ENCODE data around the gene SIX6.
"Not testable (repeated sequence)": the region's sequence is repeated elsewhere in the genome, so short reads cannot be mapped to it uniquely, and the experiment has no call there.

Gene SIX6

DNA sequence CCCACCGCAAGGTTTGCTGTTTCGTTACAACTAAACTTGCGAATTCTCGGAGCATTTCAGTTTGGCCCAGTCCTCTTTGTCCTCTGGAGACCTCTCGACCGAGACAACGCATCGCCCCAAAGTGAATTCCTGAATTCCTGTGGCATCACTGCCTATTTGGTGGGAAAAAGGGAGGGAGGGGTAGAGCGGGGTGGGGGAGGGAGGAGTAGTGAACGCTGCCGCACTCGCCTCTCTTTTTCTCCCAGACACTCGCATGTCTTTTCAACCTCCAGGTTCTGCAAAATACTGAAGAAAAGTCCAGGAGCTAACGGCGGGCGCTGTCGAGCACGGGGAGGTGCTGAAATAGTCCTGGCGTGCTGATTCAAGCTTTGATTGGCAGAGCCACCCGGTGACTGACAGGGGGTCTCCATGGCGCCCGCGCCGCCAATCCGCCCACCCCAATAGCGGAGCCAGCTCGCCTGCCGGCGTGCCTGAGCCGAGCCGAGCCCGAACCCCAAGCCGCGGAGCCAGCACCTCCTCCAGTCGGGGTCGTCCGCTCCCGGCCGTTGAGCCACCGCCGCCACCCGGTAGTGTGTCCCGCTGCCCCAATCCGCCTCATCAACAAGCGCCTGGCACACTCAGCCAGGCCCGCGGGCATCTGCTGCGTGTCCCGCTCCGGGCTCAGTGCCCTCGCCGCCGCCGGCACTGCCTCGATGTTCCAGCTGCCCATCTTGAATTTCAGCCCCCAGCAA is at the start of gene SIX6:
TSS of gene SIX6 (plus strand) at position 440 of the 731 bp plus-strand sequence. CDS start at position 693, 253 bp downstream.
- no peak for DNase-seq (ENCODE audit: low spot score in 2 of 2)
- no peak for ATAC-seq (ENCODE audit: low read depth)

DNA sequence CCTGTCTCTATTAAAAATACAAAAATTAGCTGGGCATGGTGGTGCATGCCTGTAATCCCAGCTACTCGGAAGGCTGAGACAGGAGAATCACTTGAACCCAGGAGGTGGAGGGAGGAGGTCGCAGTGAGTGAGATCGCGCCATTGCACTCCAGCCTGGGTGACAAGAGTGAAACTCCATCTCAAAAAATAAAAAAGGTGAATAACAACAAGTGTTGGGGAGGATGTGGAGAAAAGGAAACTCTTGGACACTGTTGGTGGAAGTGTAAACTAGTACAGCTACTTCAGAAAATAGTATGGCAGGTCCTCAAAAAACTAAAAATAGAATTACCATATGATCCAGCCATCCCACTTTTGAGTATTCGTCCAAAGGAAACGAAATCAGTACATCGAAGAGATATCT is 28.7 kb upstream of the SIX6 start:
- H3K27ac Mint-ChIP-seq; H3K4me1 Mint-ChIP-seq; DNase-seq (ENCODE audit: low spot score in 2 of 2); H3K36me3 Mint-ChIP-seq; H3K27me3 Mint-ChIP-seq; ATAC-seq (ENCODE audit: low read depth); H3K4me3 Mint-ChIP-seq: not testable (repeated sequence)
- peaks cover 11% of the 10 kb centered on the region for H3K9me3 Mint-ChIP-seq

More for the DNA sequence above, at the start of gene SIX6:
- Mint-ChIP-seq H3K36me3 (no peaks in the 10 kb centered on the region), H3K4me1 (peaks cover 5% of the 10 kb centered on the region), H3K4me3 (no peak within 1 kb of the TSS), H3K9me3 (no peaks in the 10 kb centered on the region), H3K27ac (no peak within 1 kb of the TSS), H3K27me3 (peaks cover 19% of the 10 kb centered on the region)

GRCh38 chr14:60482743-60483142 is 26.2 kb upstream of the SIX6 start:
- Mint-ChIP-seq H3K27me3 (peaks cover 5% of the 10 kb centered on the region), H3K4me3 (no peak overlapping the region), H3K4me1 (no peaks in the 10 kb centered on the region), H3K9me3 (peaks cover 11% of the 10 kb centered on the region), H3K27ac (no peak overlapping the region), H3K36me3 (no peaks in the 10 kb centered on the region)
- no peak for ATAC-seq (ENCODE audit: low read depth)
- DNase-seq (ENCODE audit: low spot score in 2 of 2): no peak

- Mint-ChIP-seq H3K9me3 (peaks cover 5% of the 10 kb centered on the region), H3K27me3 (peaks cover 5% of the 10 kb centered on the region), H3K27ac (no peak overlapping the region), H3K4me3 (no peak overlapping the region), H3K4me1 (no peaks in the 10 kb centered on the region), H3K36me3 (no peaks in the 10 kb centered on the region)
- DNase-seq (ENCODE audit: low spot score in 2 of 2) (no peak), ATAC-seq (ENCODE audit: low read depth) (no peak)
Measured at GRCh38 chr14:60485057-60485597, 23.8 kb upstream of the SIX6 start.

DNA sequence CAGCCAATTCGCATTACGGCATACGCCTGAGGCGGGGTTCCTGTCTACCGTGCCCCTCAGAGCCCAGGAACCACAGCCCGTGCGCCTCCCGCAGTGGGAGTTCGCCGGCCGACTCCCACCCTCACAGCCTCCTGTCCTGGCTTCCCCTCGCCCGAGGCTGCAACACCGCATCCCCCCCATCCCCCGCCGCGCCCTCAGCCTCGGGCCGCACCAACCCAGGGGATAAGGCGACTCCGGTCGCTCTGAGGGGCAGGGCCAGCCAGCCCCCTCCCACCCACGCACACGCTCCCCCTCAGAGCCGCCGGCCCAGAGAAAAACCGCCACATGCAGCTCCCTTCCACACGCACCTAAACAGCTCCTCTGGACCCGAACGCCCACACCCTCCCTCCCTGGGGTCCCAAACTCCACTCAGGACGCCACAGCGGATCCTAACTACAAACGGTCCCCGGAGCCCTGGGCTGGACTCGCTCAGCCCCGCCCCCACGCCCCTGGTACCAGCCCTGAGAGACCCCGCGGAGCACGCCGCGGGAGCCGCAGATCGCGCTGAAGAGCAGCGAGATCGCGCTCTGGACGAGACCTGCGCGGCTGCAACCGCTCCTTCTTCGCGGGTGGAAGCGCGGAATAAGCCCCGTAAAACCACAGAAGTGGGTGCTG is 23.2 kb upstream of the SIX6 start, which contains the start of gene C14orf39:
TSS of gene C14orf39 (minus strand) at position 466 of the 654 bp plus-strand sequence. CDS start 985 bp downstream, outside the sequence.
- Mint-ChIP-seq H3K27me3 (peaks cover 7% of the 10 kb centered on the region), H3K9me3 (peaks cover 3% of the 10 kb centered on the region), H3K27ac (no peak within 1 kb of the TSS), H3K4me1 (no peaks in the 10 kb centered on the region), H3K4me3 (no peak within 1 kb of the TSS), H3K36me3 (no peaks in the 10 kb centered on the region)
- DNase-seq (ENCODE audit: low spot score in 2 of 2) (peak in 1 of 2 donors; percentile 10), ATAC-seq (ENCODE audit: low read depth) (no peak)

- no peak overlapping the region for H3K27ac Mint-ChIP-seq
- H3K36me3 Mint-ChIP-seq: no peaks in the 10 kb centered on the region
- peaks cover 12% of the 10 kb centered on the region for H3K27me3 Mint-ChIP-seq
Measured at GRCh38 chr14:60487211-60487610, 21.7 kb upstream of the SIX6 start.

GRCh38 chr14:60488175-60488574 is 20.8 kb upstream of the SIX6 start:
- no peak for ATAC-seq (ENCODE audit: low read depth)
- DNase-seq (ENCODE audit: low spot score in 2 of 2): no peak
- no peaks in the 10 kb centered on the region for H3K9me3 Mint-ChIP-seq
- peaks cover 10% of the 10 kb centered on the region for H3K27me3 Mint-ChIP-seq
- H3K4me3 Mint-ChIP-seq: no peak overlapping the region
- no peak overlapping the region for H3K27ac Mint-ChIP-seq
- H3K4me1 Mint-ChIP-seq: no peaks in the 10 kb centered on the region
- no peaks in the 10 kb centered on the region for H3K36me3 Mint-ChIP-seq

More at GRCh38 chr14:60487211-60487610, 21.7 kb upstream of the SIX6 start:
- DNase-seq (ENCODE audit: low spot score in 2 of 2) (no peak), ATAC-seq (ENCODE audit: low read depth) (no peak)
- Mint-ChIP-seq H3K4me1 (no peaks in the 10 kb centered on the region), H3K9me3 (no peaks in the 10 kb centered on the region), H3K4me3 (no peak overlapping the region)

GRCh38 chr14:60490270-60490669 is 18.7 kb upstream of the SIX6 start:
- H3K27ac Mint-ChIP-seq: no peak overlapping the region
- H3K4me1 Mint-ChIP-seq: no peaks in the 10 kb centered on the region
- peaks cover 11% of the 10 kb centered on the region for H3K27me3 Mint-ChIP-seq
- no peak for ATAC-seq (ENCODE audit: low read depth)
- no peak for DNase-seq (ENCODE audit: low spot score in 2 of 2)
- no peaks in the 10 kb centered on the region for H3K36me3 Mint-ChIP-seq
- H3K9me3 Mint-ChIP-seq: no peaks in the 10 kb centered on the region
- no peak overlapping the region for H3K4me3 Mint-ChIP-seq

GRCh38 chr14:60495946-60496345 is 13.0 kb upstream of the SIX6 start:
- Mint-ChIP-seq H3K4me1 (no peaks in the 10 kb centered on the region), H3K27me3 (peaks cover 14% of the 10 kb centered on the region), H3K9me3 (peaks cover 2% of the 10 kb centered on the region), H3K4me3 (no peak overlapping the region), H3K27ac (no peak overlapping the region), H3K36me3 (no peaks in the 10 kb centered on the region)
- ATAC-seq (ENCODE audit: low read depth) (no peak), DNase-seq (ENCODE audit: low spot score in 2 of 2) (no peak)

- ATAC-seq (ENCODE audit: low read depth) (no peak), DNase-seq (ENCODE audit: low spot score in 2 of 2) (no peak)
- H3K4me3 Mint-ChIP-seq: no peak overlapping the region
- H3K27me3 Mint-ChIP-seq: peaks cover 13% of the 10 kb centered on the region
- H3K27ac Mint-ChIP-seq: no peak overlapping the region
- no peaks in the 10 kb centered on the region for H3K4me1 Mint-ChIP-seq
- no peaks in the 10 kb centered on the region for H3K36me3 Mint-ChIP-seq
- no peaks in the 10 kb centered on the region for H3K9me3 Mint-ChIP-seq
Measured at GRCh38 chr14:60502541-60502940, 6.4 kb upstream of the SIX6 start.

GRCh38 chr14:60505448-60505847 is 3.5 kb upstream of the SIX6 start:
- DNase-seq (ENCODE audit: low spot score in 2 of 2): no peak
- ATAC-seq (ENCODE audit: low read depth): no peak
- Mint-ChIP-seq H3K4me3 (no peak overlapping the region), H3K27ac (no peak overlapping the region), H3K27me3 (peaks cover 19% of the 10 kb centered on the region), H3K4me1 (no peaks in the 10 kb centered on the region), H3K36me3 (no peaks in the 10 kb centered on the region), H3K9me3 (no peaks in the 10 kb centered on the region)

- H3K27me3 Mint-ChIP-seq: peaks cover 17% of the 10 kb centered on the region
- no peak for DNase-seq (ENCODE audit: low spot score in 2 of 2)
- no peaks in the 10 kb centered on the region for H3K9me3 Mint-ChIP-seq
- no peak overlapping the region for H3K27ac Mint-ChIP-seq
- peaks cover under 1% of the 10 kb centered on the region for H3K4me1 Mint-ChIP-seq
- no peak for ATAC-seq (ENCODE audit: low read depth)
- H3K36me3 Mint-ChIP-seq: no peaks in the 10 kb centered on the region
- no peak overlapping the region for H3K4me3 Mint-ChIP-seq
Measured at GRCh38 chr14:60506010-60506409, 2.9 kb upstream of the SIX6 start.

DNA sequence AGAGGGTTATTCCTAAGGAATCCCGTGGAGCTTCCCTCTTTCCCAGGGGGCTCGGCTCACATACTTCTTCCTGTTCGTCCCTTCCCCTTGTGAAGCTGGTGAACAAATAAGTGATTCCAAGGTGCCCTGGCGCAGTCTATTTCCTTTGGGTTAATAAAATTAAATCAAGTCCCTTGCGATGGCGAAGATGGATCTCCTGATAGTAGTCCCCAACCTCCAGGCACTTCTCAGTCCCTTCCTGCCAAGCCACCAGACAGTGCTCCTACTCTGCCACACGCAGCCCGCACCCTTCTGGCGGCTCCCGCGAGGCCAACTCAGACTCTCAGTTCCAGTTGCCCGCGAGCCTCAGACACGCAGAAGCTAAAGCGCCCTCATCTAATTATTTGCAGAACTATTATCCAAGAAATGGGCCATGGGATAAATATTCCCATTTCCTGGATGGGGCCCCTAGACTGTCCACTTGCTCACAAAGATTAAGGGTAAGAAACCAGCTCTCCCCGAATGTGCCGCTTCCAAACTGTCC is 2.4 kb upstream of the SIX6 start:
- Mint-ChIP-seq H3K36me3 (no peaks in the 10 kb centered on the region), H3K4me1 (peaks cover 2% of the 10 kb centered on the region), H3K27me3 (peaks cover 16% of the 10 kb centered on the region), H3K27ac (no peak overlapping the region), H3K4me3 (no peak overlapping the region), H3K9me3 (no peaks in the 10 kb centered on the region)
- no peak for ATAC-seq (ENCODE audit: low read depth)
- no peak for DNase-seq (ENCODE audit: low spot score in 2 of 2)
